GM19025 (cell line): Measurements from ENCODE around the gene RAMP1.

ENCODE experiments used
- ATAC-seq: cut with Tn5 transposase; IDR thresholded peaks from one replicate; pipeline ENCODE4 v1.9.1; 2021; ENCODE audit warnings: mild to moderate bottlenecking, low read depth, moderate library complexity; ENCODE audit not compliant: unreplicated experiment

RAMP1 gene

GRCh38 chr2:237876061-237876526 lies 16.7 kb downstream of the RAMP1 start:
- no peak for ATAC-seq

DNA sequence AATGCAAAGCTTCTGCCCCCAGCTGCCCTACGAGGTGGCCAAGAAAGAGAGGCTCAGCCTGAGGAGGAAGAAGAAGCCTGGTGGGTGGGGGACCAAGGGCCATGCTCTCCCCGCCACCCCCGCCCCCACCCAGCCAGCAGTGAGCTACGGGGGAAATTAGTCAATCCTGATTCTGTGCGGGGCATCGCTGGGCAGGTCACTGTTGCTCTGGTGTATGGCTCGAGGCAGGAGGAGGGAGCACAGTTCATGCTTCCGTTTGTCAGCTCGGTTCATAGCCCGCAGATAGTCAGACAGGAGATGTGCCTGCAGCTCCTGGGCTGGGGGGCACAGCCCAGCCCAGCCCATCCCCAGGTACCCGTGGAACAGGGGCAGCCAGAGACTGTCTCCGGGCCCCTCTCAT lies 17.1 kb downstream of the RAMP1 start:
- ATAC-seq = no peak

- ATAC-seq = no peak
These were observed 17.6 kb downstream of the RAMP1 start for GRCh38 chr2:237876951-237877491.

DNA sequence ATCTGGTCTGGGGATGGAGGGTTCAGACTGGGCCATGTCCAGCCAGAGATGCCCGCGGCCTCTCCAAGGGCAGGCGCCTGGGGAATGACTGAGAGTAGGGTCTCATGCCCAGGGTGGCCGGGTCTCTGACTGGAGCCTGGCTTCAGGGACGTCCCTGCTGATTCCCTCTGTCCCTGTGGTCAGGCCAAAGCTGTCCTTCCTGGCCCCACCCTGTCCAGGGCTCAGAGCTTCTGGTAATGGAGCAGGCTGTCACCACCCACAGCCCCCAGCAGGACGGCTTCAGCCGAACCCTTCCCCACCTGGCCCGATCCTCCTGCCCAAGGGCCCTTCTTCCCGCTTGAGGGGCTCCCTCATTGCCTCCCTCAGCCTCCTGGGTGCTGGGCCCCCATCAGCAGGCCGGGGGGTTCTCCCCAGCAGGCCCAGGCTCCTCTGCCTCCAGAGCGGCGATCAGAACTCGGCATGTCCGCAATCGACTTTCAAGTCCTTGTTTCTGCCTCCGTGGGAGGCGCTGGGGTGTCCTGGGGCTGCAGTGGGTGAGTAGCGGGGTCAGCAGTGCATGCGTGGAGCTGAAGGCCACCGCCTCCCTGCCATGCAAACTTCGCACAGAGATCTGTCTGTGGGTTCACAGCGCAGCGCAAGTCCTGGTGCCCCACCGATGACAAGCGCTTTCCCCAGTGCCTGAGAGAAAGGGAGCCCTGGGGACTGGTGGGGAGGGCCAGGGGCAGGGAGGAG lies 18.3 kb downstream of the RAMP1 start:
- ATAC-seq = no peak

- no peak for ATAC-seq
These were observed 19.1 kb downstream of the RAMP1 start for GRCh38 chr2:237878321-237879057.

DNA sequence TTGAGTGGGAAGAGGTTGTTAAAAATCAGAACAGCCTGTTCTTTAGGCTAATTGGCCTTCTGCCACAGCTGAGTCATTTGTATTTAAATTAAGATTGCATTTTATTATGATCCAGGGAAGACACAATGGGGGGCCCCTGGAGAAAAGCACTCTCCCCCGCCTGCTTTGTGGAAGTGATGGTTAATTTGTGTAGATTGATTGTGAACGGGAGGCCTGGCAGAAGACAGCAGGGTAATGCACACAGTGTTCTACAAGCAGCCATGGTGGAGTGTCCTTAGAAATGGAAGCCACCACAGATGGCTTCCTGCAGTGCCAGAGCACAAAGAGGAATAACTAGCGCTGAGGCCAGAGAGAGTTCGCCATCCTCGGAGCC lies 19.6 kb downstream of the RAMP1 start:
- ATAC-seq = no peak

DNA sequence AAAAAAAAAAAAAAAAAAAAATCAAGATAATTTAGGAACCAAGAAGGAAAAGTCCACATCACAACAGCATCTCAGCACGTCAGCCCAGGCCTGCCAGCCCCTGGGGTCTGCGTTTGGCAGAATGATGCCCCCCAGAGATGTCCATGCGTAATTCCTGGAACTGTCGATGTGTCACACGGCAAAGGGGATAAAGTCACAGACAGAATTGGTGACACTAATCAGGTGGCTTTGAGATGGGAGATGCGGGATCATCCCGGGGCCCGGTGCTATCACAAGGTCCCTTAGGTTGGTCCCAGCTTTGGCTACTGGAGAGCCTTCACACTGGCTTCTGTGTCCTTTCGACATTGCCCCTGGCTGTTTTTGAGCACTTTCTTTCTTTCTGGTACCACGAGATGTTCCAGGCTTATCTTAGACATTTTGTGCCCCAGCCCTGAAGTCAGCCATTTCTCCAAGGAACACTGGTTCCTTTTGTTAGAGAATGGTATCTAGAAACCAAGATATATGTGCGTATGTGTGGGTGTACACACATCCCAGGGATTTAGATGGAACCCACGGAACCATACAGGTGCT lies 20.7 kb downstream of the RAMP1 start:
- no peak for ATAC-seq

- no peak for ATAC-seq
These were observed 23.4 kb downstream of the RAMP1 start for GRCh38 chr2:237882510-237883481.

GRCh38 chr2:237883951-237884446 lies 24.6 kb downstream of the RAMP1 start:
- no peak for ATAC-seq

DNA sequence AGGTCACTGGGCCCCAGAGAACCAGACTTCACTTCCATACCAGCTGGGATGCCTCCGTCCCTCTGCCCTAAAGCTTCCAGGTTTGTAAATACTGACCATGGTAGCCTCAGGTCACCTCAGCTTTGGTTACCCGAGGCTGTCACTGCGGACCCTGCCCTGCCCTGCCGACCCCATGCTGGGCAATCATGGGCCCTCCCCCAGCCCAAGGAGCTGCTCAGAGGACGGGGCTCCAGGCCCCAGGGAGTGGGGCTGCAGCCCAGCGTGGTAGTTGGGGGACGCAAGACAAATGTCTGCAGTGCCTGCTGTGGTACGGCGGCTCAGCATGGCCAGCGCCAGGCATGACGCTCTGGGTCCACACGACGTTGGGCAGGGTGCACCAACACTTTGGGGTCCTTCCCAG lies 25.3 kb downstream of the RAMP1 start:
- no peak for ATAC-seq

DNA sequence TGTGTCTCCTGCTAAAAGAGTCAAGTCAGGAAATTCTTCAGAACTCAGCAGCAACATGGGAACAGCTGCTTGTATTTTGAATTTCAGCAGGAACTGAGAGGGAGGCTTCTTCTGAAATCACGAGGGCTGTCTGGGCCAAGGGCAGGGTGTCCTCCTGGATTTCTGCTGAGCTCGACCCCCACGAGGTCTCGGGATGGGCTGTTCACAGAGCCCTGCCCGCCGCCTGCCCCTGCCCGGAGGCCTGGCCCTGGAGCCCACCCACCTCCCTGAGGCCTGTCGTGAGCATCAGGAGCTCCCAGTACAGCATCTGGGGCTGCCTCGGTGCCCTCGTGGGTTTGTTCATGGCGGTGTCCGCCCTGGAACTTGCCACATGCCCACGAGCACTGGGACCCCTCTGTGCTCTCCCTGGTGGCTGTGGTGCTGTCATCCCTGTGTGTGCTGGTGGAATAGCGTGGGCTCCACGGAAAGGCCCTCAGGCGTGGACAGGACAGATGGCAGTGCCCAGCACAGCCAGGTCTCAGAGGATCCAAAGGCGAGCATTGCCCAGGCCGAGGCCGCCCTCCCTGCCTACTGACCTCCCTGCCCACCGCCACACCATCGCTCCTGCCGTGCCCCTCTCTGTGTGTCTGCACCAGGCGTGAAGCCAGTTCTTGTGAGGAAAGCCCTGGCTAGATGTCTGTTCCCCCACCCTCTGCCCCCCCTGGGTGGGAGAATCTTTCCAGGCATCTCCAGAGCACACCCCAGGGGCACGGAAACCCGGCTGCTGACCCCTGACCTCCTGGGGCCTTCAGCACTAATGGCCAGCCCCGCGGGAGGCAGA lies 25.9 kb downstream of the RAMP1 start:
- no peak for ATAC-seq

GRCh38 chr2:237885931-237886684 lies 26.7 kb downstream of the RAMP1 start:
- no peak for ATAC-seq

GRCh38 chr2:237886685-237887481 lies 27.5 kb downstream of the RAMP1 start:
- ATAC-seq = no peak

GRCh38 chr2:237888389-237888788 lies 29.0 kb downstream of the RAMP1 start:
- no peak for ATAC-seq

GRCh38 chr2:237889016-237889415 lies 29.6 kb downstream of the RAMP1 start:
- no peak for ATAC-seq

- no peak for ATAC-seq
These were observed 30.4 kb downstream of the RAMP1 start for GRCh38 chr2:237889811-237890210.

DNA sequence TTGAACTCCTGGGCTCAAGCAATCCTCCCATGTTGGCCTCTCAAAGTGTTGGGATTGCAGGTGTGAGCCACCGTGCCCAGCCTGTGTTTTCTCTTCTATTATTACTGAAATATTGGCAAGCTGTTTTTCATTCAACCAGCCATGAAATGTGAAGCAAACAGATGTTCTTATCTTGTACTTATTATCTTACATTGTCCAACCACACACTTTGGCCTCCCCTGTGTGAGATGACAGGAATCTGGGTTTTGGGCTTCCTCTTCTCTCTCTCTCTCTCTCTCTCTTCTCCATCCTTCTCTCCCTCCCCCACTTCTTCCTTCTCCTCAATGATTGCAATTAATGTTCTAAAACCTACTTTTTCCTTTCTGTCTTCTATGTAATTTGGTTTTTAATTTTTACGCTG lies 33.1 kb downstream of the RAMP1 start:
- ATAC-seq = no peak
